Measurements from ENCODE around the gene FAM131C.

FAM131C gene

GRCh38 chr1:16080422-16081150 lies 7.1 kb upstream of the FAM131C start:
- no peak for DNase-seq (ENCODE audit: low read depth)
- no peak overlapping the region for H3K4me3 ChIP-seq (ENCODE audit: low read depth, low read length)

GRCh38 chr1:16078925-16079656 lies 5.6 kb upstream of the FAM131C start:
- DNase-seq (ENCODE audit: low read depth), result no peak
- no peak overlapping the region for H3K4me3 ChIP-seq (ENCODE audit: low read depth, low read length)

GRCh38 chr1:16077406-16078245 lies 4.2 kb upstream of the FAM131C start:
- H3K4me3 ChIP-seq (ENCODE audit: low read depth, low read length), result no peak overlapping the region
- DNase-seq (ENCODE audit: low read depth), result no peak

GRCh38 chr1:16076865-16077238 lies 3.4 kb upstream of the FAM131C start:
- DNase-seq (ENCODE audit: low read depth), result no peak
- no peak overlapping the region for H3K4me3 ChIP-seq (ENCODE audit: low read depth, low read length)

- peak; percentile 75 for DNase-seq (ENCODE audit: low read depth)
- no peak overlapping the region for H3K4me3 ChIP-seq (ENCODE audit: low read depth, low read length)
Measured at GRCh38 chr1:16076031-16076864, 2.8 kb upstream of the FAM131C start.

GRCh38 chr1:16075337-16076030 lies 2.0 kb upstream of the FAM131C start:
- DNase-seq (ENCODE audit: low read depth), result peak; percentile 41
- H3K4me3 ChIP-seq (ENCODE audit: low read depth, low read length), result no peak overlapping the region

- no peak overlapping the region for H3K4me3 ChIP-seq (ENCODE audit: low read depth, low read length)
- no peak for DNase-seq (ENCODE audit: low read depth)
Measured at GRCh38 chr1:16074217-16074616, 766 bp upstream of the FAM131C start.

GRCh38 chr1:16072616-16073484 lies 601 bp downstream of the FAM131C start:
- peak overlapping the region; percentile 48 for H3K4me3 ChIP-seq (ENCODE audit: low read depth, low read length)
- no peak for DNase-seq (ENCODE audit: low read depth)

GRCh38 chr1:16072095-16072494 lies 1.4 kb downstream of the FAM131C start:
- no peak for DNase-seq (ENCODE audit: low read depth)
- no peak overlapping the region for H3K4me3 ChIP-seq (ENCODE audit: low read depth, low read length)

GRCh38 chr1:16071614-16072013 lies 1.8 kb downstream of the FAM131C start:
- DNase-seq (ENCODE audit: low read depth), result no peak
- no peak overlapping the region for H3K4me3 ChIP-seq (ENCODE audit: low read depth, low read length)

- DNase-seq (ENCODE audit: low read depth), result no peak
Measured at GRCh38 chr1:16070640-16071355, 2.7 kb downstream of the FAM131C start.

GRCh38 chr1:16068356-16069270 lies 4.8 kb downstream of the FAM131C start:
- H3K4me3 ChIP-seq (ENCODE audit: low read depth, low read length), result no peak overlapping the region
- DNase-seq (ENCODE audit: low read depth), result no peak

More at GRCh38 chr1:16070640-16071355, 2.7 kb downstream of the FAM131C start:
- no peak overlapping the region for H3K4me3 ChIP-seq (ENCODE audit: low read depth, low read length)

GRCh38 chr1:16067933-16068332 lies 5.5 kb downstream of the FAM131C start:
- no peak for DNase-seq (ENCODE audit: low read depth)
- H3K4me3 ChIP-seq (ENCODE audit: low read depth, low read length), result no peak overlapping the region

- DNase-seq (ENCODE audit: low read depth), result no peak
- H3K4me3 ChIP-seq (ENCODE audit: low read depth, low read length), result no peak overlapping the region
Measured at GRCh38 chr1:16067127-16067768, 6.2 kb downstream of the FAM131C start.

GRCh38 chr1:16066245-16066644 lies 7.2 kb downstream of the FAM131C start:
- no peak overlapping the region for H3K4me3 ChIP-seq (ENCODE audit: low read depth, low read length)
- DNase-seq (ENCODE audit: low read depth), result no peak

- DNase-seq (ENCODE audit: low read depth), result no peak
- H3K4me3 ChIP-seq (ENCODE audit: low read depth, low read length), result no peak overlapping the region
Measured at GRCh38 chr1:16065269-16065576, 8.2 kb downstream of the FAM131C start.
